Measurements from ENCODE around the gene ABI1. TPM values are rescaled to one million over a fixed set of nuclear protein-coding genes. Genes with fewer than 3 reads are reported as not detected.
"Not testable (repeated sequence)": the region's sequence is repeated elsewhere in the genome, so short reads cannot be mapped to it uniquely, and the experiment has no call there.

Gene ABI1
- total and polyA plus RNA-seq, 4 donors: 10.7 to 18.3 (median 14.3) TPM

GRCh38 chr10:26857991-26858706 lies 2.6 kb downstream of the ABI1 start:
- WGBS: 50% methylated on average over 7 of the region's 7 CpGs
- no peaks in the 10 kb centered on the region for H3K27me3 ChIP-seq (ENCODE audit: control insufficient read depth in 4 of 4, insufficient read depth in 4 of 4, low read length in 3 of 4)
- peak overlapping the region in 1 of 2 donors; percentile 15 for H3K27ac ChIP-seq (ENCODE audit: low read depth in 1 of 2, low read length in 2 of 2)
- peak overlapping the region; percentile 14 to 16 for H3K9ac ChIP-seq (ENCODE audit: low read depth in 1 of 2, low read length in 2 of 2)
- H3K4me1 ChIP-seq (ENCODE audit: control insufficient read depth in 4 of 4, insufficient read depth in 4 of 4, low read length in 3 of 4): peaks cover 2 to 30% (median 16%) of the 10 kb centered on the region in 4 donors
- DNase-seq (ENCODE audit: low spot score): no peak
- peak overlapping the region in 1 of 3 donors; percentile 98 for H3K4me3 ChIP-seq (ENCODE audit: low read depth in 1 of 3, low read length in 3 of 3)
- TF ChIP-seq MAX (IDR thresholded peaks at IDR 0.05) (no peak), RAD21 (IDR thresholded peaks at IDR 0.05) (no peak), GABPA (IDR thresholded peaks at IDR 0.05 in 1 of 2, conservative IDR thresholded peaks at IDR 0.05 in 1 of 2) (no peak), RXRA (IDR thresholded peaks at IDR 0.05) (no peak), FOXA1 (IDR thresholded peaks at IDR 0.05) (no peak), YY1 (IDR thresholded peaks at IDR 0.05) (no peak), HNF4G (IDR thresholded peaks at IDR 0.05) (no peak), HNF4A (conservative IDR thresholded peaks at IDR 0.05) (no peak)
- no peaks in the 10 kb centered on the region for H3K36me3 ChIP-seq (ENCODE audit: control insufficient read depth in 4 of 4, insufficient read depth in 3 of 4, low read depth in 1 of 4, low read length in 3 of 4)
- H3K9me3 ChIP-seq (ENCODE audit: control insufficient read depth in 4 of 4, low read length in 3 of 4): no peaks in the 10 kb centered on the region

- H3K4me3 ChIP-seq (ENCODE audit: low read depth in 1 of 3, low read length in 3 of 3); H3K27me3 ChIP-seq (ENCODE audit: control insufficient read depth in 4 of 4, insufficient read depth in 4 of 4, low read length in 3 of 4); H3K9ac ChIP-seq (ENCODE audit: low read depth in 1 of 2, low read length in 2 of 2); DNase-seq (ENCODE audit: low spot score); H3K36me3 ChIP-seq (ENCODE audit: control insufficient read depth in 4 of 4, insufficient read depth in 3 of 4, low read depth in 1 of 4, low read length in 3 of 4); H3K27ac ChIP-seq (ENCODE audit: low read depth in 1 of 2, low read length in 2 of 2); H3K9me3 ChIP-seq (ENCODE audit: control insufficient read depth in 4 of 4, low read length in 3 of 4): not testable (repeated sequence)
- H3K4me1 ChIP-seq (ENCODE audit: control insufficient read depth in 4 of 4, insufficient read depth in 4 of 4, low read length in 3 of 4): peaks cover 2 to 30% (median 16%) of the 10 kb centered on the region in 4 donors
Observed at GRCh38 chr10:26857553-26857952, 3.2 kb downstream of the ABI1 start.

- peaks cover 5 to 30% (median 16%) of the 10 kb centered on the region in 4 donors for H3K4me1 ChIP-seq (ENCODE audit: control insufficient read depth in 4 of 4, insufficient read depth in 4 of 4, low read length in 3 of 4)
- 68% methylated on average over 3 of the region's 3 CpGs for WGBS
- H3K27ac ChIP-seq (ENCODE audit: low read depth in 1 of 2, low read length in 2 of 2): no peak overlapping the region
- DNase-seq (ENCODE audit: low spot score): no peak
- no peaks in the 10 kb centered on the region for H3K27me3 ChIP-seq (ENCODE audit: control insufficient read depth in 4 of 4, insufficient read depth in 4 of 4, low read length in 3 of 4)
- no peak overlapping the region for H3K9ac ChIP-seq (ENCODE audit: low read depth in 1 of 2, low read length in 2 of 2)
- H3K4me3 ChIP-seq (ENCODE audit: low read depth in 1 of 3, low read length in 3 of 3): no peak overlapping the region
- no peaks in the 10 kb centered on the region for H3K9me3 ChIP-seq (ENCODE audit: control insufficient read depth in 4 of 4, low read length in 3 of 4)
- TF ChIP-seq YY1 (IDR thresholded peaks at IDR 0.05) (no peak), CTCF (IDR thresholded peaks at IDR 0.05; ENCODE audit: low read depth, low read length, missing input control) (no peak), SP1 (IDR thresholded peaks at IDR 0.05) (no peak), EGR1 (IDR thresholded peaks at IDR 0.05; ENCODE audit: low read depth in 2 of 2) (no peak), ZBTB33 (IDR thresholded peaks at IDR 0.05) (no peak), MAX (IDR thresholded peaks at IDR 0.05) (no peak), TAF1 (conservative IDR thresholded peaks at IDR 0.05) (no peak), FOXA2 (IDR thresholded peaks at IDR 0.05) (no peak)
- H3K36me3 ChIP-seq (ENCODE audit: control insufficient read depth in 4 of 4, insufficient read depth in 3 of 4, low read depth in 1 of 4, low read length in 3 of 4): no peaks in the 10 kb centered on the region
Observed at GRCh38 chr10:26855186-26855585, 5.6 kb downstream of the ABI1 start.

Data from liver (tissue), 9 donors.